ENCODE measurements around the gene ASL. TPM values are rescaled to one million over a fixed set of nuclear protein-coding genes. Genes with fewer than 3 reads are reported as not detected.
"Not testable (repeated sequence)": the region's sequence is repeated elsewhere in the genome, so short reads cannot be mapped to it uniquely, and the experiment has no call there.

The ASL gene
- total RNA-seq (2022) (55.3 and 70.6 TPM in 2 replicates), Bru-seq, nascent RNA (percentile 65 among the genes with signal in this experiment), BruChase-seq, experiment 1, labeled RNA remaining after a 6-hour chase (percentile 64 among the genes with signal in this experiment), BruChase-seq, experiment 2, labeled RNA remaining after a 2-hour chase (percentile 62 among the genes with signal in this experiment)
- long read RNA-seq, transcript ASL-205 (16 exons, 1,622 nt): major isoform, 53 of 321 reads
- long read RNA-seq, transcript ASL-201 (17 exons, 2,143 nt): minor isoform, 20 of 321 reads
- long read RNA-seq, partial matches to known transcripts: 205 of 321 reads
- long read RNA-seq, other reads (novel, unspliced or antisense): 39 of 321 reads

DNA sequence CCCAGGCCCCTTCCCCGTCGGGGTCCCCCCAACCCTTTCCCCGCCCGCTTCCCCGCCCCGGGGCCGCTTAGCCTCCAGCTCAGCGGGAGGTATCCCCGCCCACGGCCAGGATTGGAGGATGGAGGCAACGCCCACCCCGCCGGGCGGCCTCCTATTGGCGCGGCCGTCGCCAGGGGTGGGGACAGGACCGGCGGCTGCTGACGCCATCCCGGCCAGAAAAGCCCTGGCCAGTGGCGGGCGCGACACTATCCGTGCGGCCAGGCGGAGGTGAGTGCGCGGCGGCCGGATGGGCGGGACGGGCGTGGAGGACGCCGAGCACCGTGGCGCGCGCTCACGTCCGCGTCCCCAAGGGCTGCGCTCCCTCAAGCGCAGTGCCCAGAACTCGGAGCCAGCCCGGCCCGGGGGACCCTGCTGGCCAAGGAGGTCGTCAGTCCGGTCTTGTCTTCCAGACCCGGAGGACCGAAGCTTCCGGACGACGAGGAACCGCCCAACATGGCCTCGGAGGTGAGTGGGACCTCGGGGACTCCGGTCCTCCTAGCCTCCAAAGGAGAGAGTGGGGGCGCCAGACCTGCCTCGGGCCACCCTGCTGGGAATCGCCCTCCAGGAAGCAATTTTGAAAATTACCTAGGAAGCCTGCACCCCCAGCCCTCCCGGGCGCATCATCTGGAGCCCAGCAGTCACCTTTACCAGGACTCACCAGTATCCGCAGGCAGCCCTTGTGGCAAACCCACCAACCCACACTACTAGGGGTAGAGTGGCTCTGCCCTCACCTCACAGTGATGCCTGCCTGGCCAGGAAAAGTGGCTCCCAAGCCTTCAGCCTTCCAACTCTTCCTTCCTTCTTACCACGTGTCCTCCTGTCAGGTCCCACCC is at the start of gene ASL:
ASL (plus strand) TSS at position 230 of the 872 bp plus-strand sequence; CDS start at position 493, 263 bp downstream.
- Mint-ChIP-seq H3K4me3 (ENCODE audit: low read depth, unreplicated experiment) (peak within 1 kb of the TSS; percentile 77), H3K4me1 (ENCODE audit: low read depth, unreplicated experiment) (peaks cover 5% of the 10 kb centered on the region), H3K27ac (ENCODE audit: unreplicated experiment) (peak within 1 kb of the TSS; percentile 84), H3K9me3 (ENCODE audit: low read depth, unreplicated experiment) (no peaks in the 10 kb centered on the region), H3K36me3 (ENCODE audit: insufficient read depth, unreplicated experiment) (peaks cover 17% of the 10 kb centered on the region), H3K27me3 (ENCODE audit: unreplicated experiment) (no peaks in the 10 kb centered on the region)
- CTCF ChIA-PET: interaction anchor here (0.5 to 1.2 kb wide), 6 partner anchors 8 to 204 kb away, joined by 3 to 8 read pairs (median 4); no protein-coding TSS in a partner anchor
- no peak for TF ChIP-seq CTCF (IDR thresholded peaks at IDR 0.05; ENCODE audit: unreplicated experiment)
- intact Hi-C loops (cut with micrococcal nuclease; ENCODE audit: unreplicated experiment): no loop called here
- DNase-seq: peak; percentile 92
- BruUV-seq (replicated peaks): TSS peak; percentile 82

DNA sequence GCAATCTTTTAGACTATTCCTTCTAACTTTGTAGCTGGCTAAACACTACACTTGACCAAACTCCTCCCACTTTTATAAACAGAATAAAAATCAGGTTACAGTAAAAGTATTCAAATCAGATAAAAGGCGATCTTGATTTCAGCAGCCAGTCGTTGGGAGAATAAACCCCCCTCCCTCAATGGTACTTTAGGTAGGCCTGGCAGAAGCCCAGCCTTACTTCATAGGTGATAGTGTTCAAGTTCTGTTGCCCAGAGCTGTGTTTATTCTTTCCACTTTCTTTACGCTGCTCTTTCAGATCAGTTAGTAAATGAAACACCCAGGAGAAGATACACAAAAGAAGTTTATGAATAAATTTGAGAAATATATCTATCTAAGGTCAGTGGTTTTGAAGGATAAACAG is 47.3 kb upstream of the ASL start:
- H3K36me3 Mint-ChIP-seq (ENCODE audit: insufficient read depth, unreplicated experiment); intact Hi-C loops (cut with micrococcal nuclease; ENCODE audit: unreplicated experiment); BruUV-seq (replicated peaks); H3K4me3 Mint-ChIP-seq (ENCODE audit: low read depth, unreplicated experiment); H3K9me3 Mint-ChIP-seq (ENCODE audit: low read depth, unreplicated experiment); CTCF ChIA-PET; H3K27ac Mint-ChIP-seq (ENCODE audit: unreplicated experiment); H3K27me3 Mint-ChIP-seq (ENCODE audit: unreplicated experiment); H3K4me1 Mint-ChIP-seq (ENCODE audit: low read depth, unreplicated experiment); DNase-seq: not testable (repeated sequence)

GRCh38 chr7:66033471-66034385 is 41.9 kb upstream of the ASL start:
- Mint-ChIP-seq H3K9me3 (ENCODE audit: low read depth, unreplicated experiment) (no peaks in the 10 kb centered on the region), H3K36me3 (ENCODE audit: insufficient read depth, unreplicated experiment) (no peaks in the 10 kb centered on the region), H3K27ac (ENCODE audit: unreplicated experiment) (no peak overlapping the region), H3K4me3 (ENCODE audit: low read depth, unreplicated experiment) (no peak overlapping the region), H3K27me3 (ENCODE audit: unreplicated experiment) (no peaks in the 10 kb centered on the region), H3K4me1 (ENCODE audit: low read depth, unreplicated experiment) (no peaks in the 10 kb centered on the region)
- intact Hi-C loops (cut with micrococcal nuclease; ENCODE audit: unreplicated experiment): loop anchor here (10.0 kb wide), 1 partner anchor 121 kb away; no protein-coding TSS in a partner anchor
- no peak for TF ChIP-seq CTCF (IDR thresholded peaks at IDR 0.05; ENCODE audit: unreplicated experiment)
- CTCF ChIA-PET: no interaction called here
- no TSS peak for BruUV-seq (replicated peaks)
- no peak for DNase-seq

- not testable (repeated sequence) for H3K9me3 Mint-ChIP-seq (ENCODE audit: low read depth, unreplicated experiment); H3K4me1 Mint-ChIP-seq (ENCODE audit: low read depth, unreplicated experiment)
- intact Hi-C loops (cut with micrococcal nuclease; ENCODE audit: unreplicated experiment): loop anchor here (10.0 kb wide), 1 partner anchor 120 kb away; no protein-coding TSS in a partner anchor
These were observed 41.1 kb upstream of the ASL start for GRCh38 chr7:66034436-66035010.

More at GRCh38 chr7:66034436-66035010, 41.1 kb upstream of the ASL start:
- H3K27ac Mint-ChIP-seq (ENCODE audit: unreplicated experiment); H3K4me3 Mint-ChIP-seq (ENCODE audit: low read depth, unreplicated experiment); H3K36me3 Mint-ChIP-seq (ENCODE audit: insufficient read depth, unreplicated experiment); DNase-seq; H3K27me3 Mint-ChIP-seq (ENCODE audit: unreplicated experiment); CTCF ChIA-PET; BruUV-seq (replicated peaks): not testable (repeated sequence)

Data from Calu3 (cell line).